Activated naive CD4-positive, alpha-beta T cell treated with anti-CD3 and anti-CD28 coated beads, Interleukin-2, amount 50 U/mL, for 16 hours (primary cell): Measurements from ENCODE around the gene WNT8B.
A peak's percentile ranks its signal among the peaks of the same experiment; 100 is the strongest.

Source experiments
- DNase-seq: peaks from one replicate; pipeline ENCODE4 v3.0.0-alpha.2; 2020

Gene WNT8B

DNA sequence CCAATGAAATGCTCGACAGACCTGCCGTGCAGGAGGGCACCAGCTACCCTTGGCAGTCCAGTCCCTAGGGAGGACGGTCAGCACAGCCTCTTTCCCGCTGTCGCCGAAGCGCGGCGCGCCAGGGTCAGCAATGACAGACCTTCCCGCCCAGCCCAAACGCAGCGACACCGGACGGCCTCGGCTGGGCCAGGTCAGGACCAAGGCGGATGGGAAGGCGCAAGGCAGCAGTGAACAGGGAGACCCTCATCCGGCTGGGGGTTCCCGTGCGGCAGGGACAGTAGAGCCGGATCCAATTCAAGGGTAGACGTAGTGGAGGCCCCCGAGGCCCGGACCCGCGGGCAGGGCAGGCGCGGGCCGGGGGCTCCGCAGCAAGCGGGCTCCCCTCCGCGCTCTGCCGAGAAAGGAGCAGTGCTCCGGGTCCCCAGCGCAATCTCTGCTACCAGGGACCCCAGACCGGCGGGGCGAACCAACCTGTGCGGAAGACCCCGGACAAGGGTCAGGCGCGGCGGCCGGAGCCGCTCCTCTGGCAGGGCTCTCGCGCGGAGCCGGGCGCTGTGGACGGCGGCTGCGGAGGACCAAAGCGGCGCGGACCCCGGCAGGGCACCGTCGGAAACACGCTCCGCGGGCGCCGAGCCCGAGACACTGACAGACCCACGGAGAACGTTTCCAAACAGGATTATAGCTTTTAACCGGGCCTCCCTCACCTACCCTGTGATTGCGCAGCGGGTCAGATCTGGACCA, 56.7 kb downstream of the WNT8B start, which contains the start of gene SEC31B:
Gene SEC31B, minus strand, starts transcription at position 551 of the 741 bp plus-strand sequence. CDS start 2,909 bp downstream, outside the sequence.
- DNase-seq: no peak

DNA sequence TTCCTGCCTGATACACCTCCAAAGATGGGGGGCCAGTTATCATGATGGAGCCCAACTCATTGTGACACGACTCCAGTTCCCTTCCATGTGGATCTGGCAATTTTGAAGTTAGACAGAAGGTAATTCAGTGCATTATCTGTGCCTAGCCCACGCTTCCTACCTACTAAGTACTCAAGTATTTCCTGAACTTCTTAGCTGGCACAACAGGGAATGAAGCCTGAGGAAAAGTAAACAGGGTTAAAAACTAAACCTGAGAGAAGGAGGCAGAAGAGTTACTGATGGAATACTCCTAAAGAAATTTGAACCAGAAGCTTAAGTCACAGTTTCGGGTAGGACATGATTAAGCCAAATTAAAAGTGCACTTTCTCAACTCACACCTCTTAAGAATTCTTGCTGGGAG, 58.0 kb downstream of the WNT8B start:
- DNase-seq: no peak

DNA sequence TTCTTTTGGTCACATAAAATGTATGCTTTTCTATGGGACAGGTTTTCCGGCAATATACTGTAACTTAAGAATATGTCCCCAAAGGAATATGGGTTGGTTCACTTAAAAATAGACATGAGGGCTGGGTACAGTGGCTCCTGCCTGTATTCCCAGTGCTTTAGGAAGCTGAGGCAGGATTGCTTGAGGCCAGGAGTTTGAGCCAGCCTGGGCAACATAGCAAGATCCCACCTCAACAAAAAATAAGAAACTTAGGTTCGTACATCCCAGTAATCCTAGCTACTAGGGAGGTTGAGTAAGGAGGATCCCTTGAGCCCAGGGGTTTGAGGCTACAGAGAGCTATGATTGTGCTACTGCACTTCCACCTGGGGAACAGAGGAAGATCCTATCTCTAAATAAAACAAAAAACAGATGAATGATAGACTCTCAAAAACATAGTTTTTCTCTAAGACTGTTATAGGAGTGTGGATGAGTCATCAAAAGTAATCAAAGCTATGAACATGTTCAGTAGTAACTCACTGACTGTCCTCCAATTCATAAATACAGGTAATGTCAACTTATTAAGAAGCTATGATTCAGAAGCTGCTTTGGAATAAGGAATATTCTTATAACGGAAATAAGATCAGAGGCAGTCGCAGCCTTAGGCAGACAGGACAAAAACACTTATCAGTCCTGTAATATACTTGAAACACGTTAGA, 59.4 kb downstream of the WNT8B start:
- no peak for DNase-seq

DNA sequence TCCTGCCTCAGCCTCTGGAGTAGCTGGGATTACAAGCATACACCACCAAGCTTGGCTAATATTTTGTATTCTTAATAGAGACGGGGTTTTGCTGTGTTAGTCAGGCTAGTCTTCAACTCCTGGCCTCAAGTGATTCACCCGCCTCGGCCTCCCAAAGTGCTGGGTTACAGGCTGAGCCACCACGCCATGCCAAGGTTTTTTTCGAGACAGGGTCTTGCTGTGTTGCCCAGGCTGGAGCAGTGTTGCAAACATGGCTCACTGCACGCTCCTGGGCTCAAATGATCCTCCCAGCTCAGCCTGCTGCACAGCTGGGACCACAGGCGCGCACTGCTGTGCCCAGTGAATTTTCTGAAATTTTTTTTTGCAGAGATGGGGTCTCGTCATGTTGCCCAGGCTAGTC, 60.1 kb downstream of the WNT8B start:
- DNase-seq: no peak

DNA sequence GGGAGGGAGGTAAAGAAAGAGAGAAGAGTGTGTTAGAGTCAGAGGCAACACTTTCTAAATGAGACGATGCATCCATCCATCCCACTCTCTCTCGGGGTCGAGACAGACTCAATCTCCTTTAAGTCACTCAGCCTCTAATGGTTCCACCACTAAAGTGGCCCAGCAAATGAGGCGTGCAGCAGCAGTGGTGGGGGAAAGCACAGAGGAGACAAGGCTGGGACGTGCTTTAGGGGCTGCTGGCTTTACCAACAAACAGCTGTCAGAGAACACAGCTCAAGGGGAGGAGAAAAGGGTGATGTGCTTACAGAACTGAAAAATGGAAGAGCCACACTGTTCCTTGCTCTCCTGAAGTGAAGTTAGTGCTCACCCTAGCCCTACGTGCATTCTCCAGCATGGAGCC, 61.4 kb downstream of the WNT8B start:
- no peak for DNase-seq

DNA sequence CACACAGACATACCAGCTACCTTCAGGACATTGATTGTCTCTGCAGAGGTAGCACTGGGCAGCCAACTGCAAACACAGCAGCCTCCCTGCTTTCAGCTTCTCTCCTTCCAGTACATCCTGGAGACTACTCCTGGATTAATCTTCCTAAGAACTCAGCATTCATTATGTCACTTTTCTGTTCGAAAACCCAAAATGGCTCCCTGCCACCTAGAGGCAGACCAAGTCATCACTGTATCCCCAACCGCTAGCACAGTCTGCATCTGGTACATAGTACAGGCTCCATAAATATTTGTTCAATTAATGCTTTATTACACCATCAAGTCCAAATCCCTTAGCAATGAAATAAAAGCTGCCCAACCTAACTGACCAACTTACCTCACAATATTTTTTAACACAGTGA, 61.8 kb downstream of the WNT8B start:
- no peak for DNase-seq

DNA sequence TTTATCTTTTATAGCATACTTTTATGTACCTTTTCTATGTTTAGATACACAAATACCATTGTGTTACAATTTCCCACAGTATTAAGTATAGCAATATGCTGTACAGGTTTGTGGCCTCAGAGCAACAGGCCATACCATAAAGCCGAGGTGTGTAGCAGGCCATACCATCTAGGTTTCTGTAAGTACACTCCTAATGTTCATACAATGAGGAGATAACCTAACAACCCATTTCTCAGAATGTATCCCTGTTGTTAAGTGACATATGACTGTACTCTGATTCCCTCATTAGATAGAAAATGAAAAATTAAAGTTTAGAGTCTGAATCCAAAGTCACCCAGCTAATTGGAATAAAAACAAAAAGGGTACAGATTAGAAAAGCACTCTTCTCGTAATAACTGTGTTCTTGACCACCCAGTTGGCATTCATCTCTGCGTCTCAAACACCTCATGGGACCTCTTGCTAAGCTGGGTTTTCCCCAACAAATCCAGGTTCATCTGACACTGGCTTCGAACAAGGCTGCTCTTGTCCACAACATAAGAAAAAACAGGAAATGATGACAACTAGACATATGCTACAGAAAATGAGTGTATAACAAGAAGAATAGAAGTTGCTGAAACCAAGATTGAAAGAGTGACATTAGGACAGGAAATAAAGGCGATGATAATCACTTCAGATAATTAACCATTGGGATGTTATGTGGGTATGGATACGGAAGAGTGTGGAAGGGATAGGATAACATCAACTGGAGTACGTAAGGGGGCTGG, 65.5 kb downstream of the WNT8B start:
- no peak for DNase-seq

DNA sequence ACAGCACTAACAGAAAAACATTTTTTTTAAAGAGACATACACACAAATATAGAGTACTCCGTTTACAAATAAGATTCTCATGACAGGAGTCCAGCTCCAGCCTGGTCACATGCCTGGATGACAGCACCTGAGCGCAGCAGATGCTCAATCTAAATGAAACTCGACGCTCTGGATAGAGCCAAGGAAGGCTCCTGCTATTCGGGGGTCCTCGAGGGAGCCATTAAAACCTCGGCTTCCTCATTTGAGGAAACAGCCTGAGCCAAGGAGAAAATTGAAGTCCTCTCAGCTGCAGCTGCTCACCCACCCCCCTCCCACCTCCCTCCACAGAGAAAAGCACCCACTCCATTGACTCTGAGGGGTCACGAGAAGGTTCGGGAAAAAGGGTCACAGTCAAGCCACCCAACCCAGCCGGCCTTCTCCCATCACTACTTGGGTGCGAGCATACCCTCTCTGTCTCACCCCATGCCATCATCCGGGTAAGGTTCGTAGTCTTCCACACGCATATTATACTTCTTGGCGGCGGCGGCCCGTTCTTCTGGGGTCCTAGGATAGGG, 66.2 kb downstream of the WNT8B start:
- DNase-seq: no peak

DNA sequence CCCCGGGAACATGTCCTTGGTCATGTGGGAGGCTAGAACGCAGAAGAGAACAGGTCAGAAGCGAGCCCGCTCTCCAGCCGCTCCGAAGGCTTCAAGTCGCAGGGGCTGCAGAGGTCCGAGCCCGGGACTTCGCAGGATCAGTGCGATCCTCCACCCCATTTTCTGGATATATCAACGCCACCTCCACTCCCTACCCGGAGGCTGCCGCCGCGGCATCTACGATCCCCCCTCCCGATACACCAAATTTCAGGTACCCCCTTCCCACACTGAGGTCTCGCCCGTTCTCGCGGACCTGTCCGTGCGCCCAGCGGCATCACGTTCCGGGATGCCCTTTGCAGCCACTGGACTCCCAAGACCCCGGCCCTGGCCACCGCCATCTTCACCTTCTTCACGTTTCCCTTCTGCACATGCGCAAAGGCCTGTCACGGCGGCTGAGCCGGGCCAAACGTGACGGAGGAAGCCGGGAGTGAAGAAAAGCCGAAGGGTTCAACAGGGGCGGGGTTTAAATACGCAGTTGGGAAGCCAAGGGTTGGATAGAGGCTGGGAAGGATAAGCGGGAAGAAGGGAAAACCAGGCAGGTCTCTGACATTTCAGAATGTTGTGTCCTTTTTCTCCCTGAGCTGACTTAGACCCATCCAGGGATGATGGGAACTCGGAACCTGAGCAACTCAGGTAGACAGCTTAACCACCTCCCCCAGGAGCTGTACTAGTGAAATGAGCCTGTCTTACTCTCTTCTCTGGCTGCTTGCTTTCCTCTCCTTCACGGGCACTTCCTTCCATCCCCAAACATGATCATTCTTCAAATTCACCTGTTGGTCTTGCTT, 66.9 kb downstream of the WNT8B start, which contains the start of gene NDUFB8:
Gene NDUFB8, minus strand, starts transcription at position 397 of the 824 bp plus-strand sequence. Its CDS starts 20 bp downstream, at position 377.
- DNase-seq: peak; percentile 87

DNA sequence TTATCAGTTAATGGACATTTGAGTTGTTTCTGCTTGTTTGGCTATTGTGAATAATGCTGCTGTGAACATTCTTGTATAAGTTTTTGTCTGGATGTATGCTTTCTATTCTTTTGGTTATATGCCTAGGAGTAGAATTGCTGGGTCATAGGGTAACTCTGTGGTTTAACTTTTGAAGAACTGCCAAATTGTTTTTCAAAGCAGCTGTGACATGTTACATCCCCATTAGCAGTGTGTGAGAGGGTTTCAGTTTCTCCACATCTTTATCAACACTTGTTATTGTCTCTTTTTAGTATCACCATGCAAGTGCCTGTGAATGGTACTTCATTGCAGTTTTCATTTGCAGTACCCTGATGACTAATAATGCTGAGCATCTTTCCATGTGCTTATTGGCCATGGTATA, 69.0 kb downstream of the WNT8B start:
- DNase-seq: no peak
